Effector memory CD4-positive, alpha-beta T cell (primary cell): ENCODE data around the gene ZNF366.

Source experiments
- DNase-seq, 3 donors: peaks; one replicate each; pipeline ENCODE4 v3.0.0-alpha.2; 2020
- H3K27ac ChIP-seq: 2 replicates; pipeline ENCODE4 v1.7.0; 2013; ENCODE audit warnings: mild to moderate bottlenecking, low read length, moderate library complexity; ENCODE audit not compliant: insufficient read depth, poor library complexity, severe bottlenecking
- H3K27me3 ChIP-seq: replicated peaks from 2 replicates; pipeline ENCODE4 v1.7.0; 2013; ENCODE audit warnings: mild to moderate bottlenecking, low read length; ENCODE audit not compliant: insufficient read depth, control insufficient read depth, poor library complexity, severe bottlenecking
- H3K36me3 ChIP-seq: 2 replicates; pipeline ENCODE4 v1.7.0; 2013; ENCODE audit warnings: mild to moderate bottlenecking, low read length, moderate library complexity; ENCODE audit not compliant: control insufficient read depth, insufficient read depth
- H3K4me1 ChIP-seq: 2 replicates; pipeline ENCODE4 v1.7.0; 2013; ENCODE audit warnings: low read length, mild to moderate bottlenecking; ENCODE audit not compliant: control insufficient read depth, insufficient read depth, poor library complexity, severe bottlenecking
- H3K4me3 ChIP-seq: 2 replicates; pipeline ENCODE4 v1.7.0; 2013; ENCODE audit warnings: low read length, low read depth, mild to moderate bottlenecking; ENCODE audit not compliant: insufficient read depth, poor library complexity, severe bottlenecking
- H3K9me3 ChIP-seq: 2 replicates; pipeline ENCODE4 v1.7.0; 2013; ENCODE audit warnings: mild to moderate bottlenecking, low read length, moderate library complexity; ENCODE audit not compliant: control insufficient read depth

Gene ZNF366

DNA sequence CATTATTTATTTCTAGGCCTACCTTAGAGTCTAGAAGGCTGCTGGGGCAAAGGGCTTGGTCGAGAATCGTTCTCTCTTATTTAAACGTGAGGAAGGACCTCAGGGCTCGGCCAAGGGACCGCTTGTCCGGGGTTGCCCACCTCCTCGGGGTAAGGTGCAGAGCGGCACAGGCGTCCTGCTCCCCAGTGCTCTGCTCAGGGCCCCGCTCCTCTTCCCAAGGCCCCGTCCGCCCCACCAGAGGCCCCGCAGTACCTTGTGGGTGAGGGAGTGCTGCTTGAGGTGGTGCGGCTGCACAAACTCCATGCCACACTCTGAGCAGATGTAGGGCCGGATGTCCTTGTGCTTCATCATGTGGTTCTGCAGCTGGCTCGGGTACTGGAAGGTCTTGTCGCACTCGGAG lies 47.3 kb downstream of the ZNF366 start:
- H3K27ac ChIP-seq = no peak overlapping the region
- no peaks in the 10 kb centered on the region for H3K9me3 ChIP-seq
- no peaks in the 10 kb centered on the region for H3K4me1 ChIP-seq
- no peaks in the 10 kb centered on the region for H3K27me3 ChIP-seq
- DNase-seq = no peak
- H3K36me3 ChIP-seq = no peaks in the 10 kb centered on the region
- no peak overlapping the region for H3K4me3 ChIP-seq

- Histone ChIP-seq H3K27me3 (no peaks in the 10 kb centered on the region), H3K9me3 (no peaks in the 10 kb centered on the region), H3K36me3 (no peaks in the 10 kb centered on the region), H3K27ac (no peak overlapping the region), H3K4me3 (no peak overlapping the region), H3K4me1 (no peaks in the 10 kb centered on the region)
- no peak for DNase-seq
Observed at GRCh38 chr5:72459089-72459661, 48.0 kb downstream of the ZNF366 start.

GRCh38 chr5:72458407-72458806 lies 48.8 kb downstream of the ZNF366 start:
- Histone ChIP-seq H3K9me3 (no peaks in the 10 kb centered on the region), H3K27me3 (no peaks in the 10 kb centered on the region)
- no peak for DNase-seq

GRCh38 chr5:72457491-72457890 lies 49.7 kb downstream of the ZNF366 start:
- no peaks in the 10 kb centered on the region for H3K4me1 ChIP-seq
- H3K27me3 ChIP-seq = no peaks in the 10 kb centered on the region
- DNase-seq = no peak
- H3K36me3 ChIP-seq = no peaks in the 10 kb centered on the region
- H3K27ac ChIP-seq = no peak overlapping the region
- H3K4me3 ChIP-seq = no peak overlapping the region
- no peaks in the 10 kb centered on the region for H3K9me3 ChIP-seq

More at GRCh38 chr5:72458407-72458806, 48.8 kb downstream of the ZNF366 start:
- H3K4me3 ChIP-seq = no peak overlapping the region
- no peaks in the 10 kb centered on the region for H3K4me1 ChIP-seq
- no peak overlapping the region for H3K27ac ChIP-seq
- no peaks in the 10 kb centered on the region for H3K36me3 ChIP-seq

- no peaks in the 10 kb centered on the region for H3K36me3 ChIP-seq
- no peaks in the 10 kb centered on the region for H3K4me1 ChIP-seq
- H3K27me3 ChIP-seq = no peaks in the 10 kb centered on the region
- H3K27ac ChIP-seq = no peak overlapping the region
- H3K9me3 ChIP-seq = no peaks in the 10 kb centered on the region
- DNase-seq = no peak
- no peak overlapping the region for H3K4me3 ChIP-seq
Observed at GRCh38 chr5:72456391-72457074, 50.7 kb downstream of the ZNF366 start.

DNA sequence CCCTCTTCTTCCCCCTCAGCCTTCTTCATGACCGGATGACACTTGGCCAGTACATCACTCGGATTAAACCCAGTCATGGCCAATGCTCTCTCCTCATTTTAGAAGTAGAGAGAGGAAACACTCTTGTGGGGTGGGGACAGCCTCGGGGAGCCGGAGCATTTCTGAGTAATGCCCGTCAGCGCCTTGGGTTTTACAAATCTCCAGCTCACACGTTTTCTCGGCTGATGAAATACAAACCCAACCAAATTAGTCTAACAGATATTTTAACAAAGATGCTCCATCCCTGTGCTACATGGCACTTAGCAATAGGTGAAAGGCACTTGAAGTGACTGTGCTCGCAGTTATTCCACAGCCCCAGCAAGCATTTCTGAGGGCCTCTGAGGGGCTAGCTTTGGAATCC lies 51.7 kb downstream of the ZNF366 start:
- Histone ChIP-seq H3K27ac (no peak overlapping the region), H3K4me3 (no peak overlapping the region), H3K27me3 (no peaks in the 10 kb centered on the region), H3K36me3 (no peaks in the 10 kb centered on the region), H3K4me1 (no peaks in the 10 kb centered on the region), H3K9me3 (no peaks in the 10 kb centered on the region)
- DNase-seq = no peak

GRCh38 chr5:72454996-72455395 lies 52.2 kb downstream of the ZNF366 start:
- H3K4me3 ChIP-seq = no peak overlapping the region
- H3K27me3 ChIP-seq = no peaks in the 10 kb centered on the region
- H3K4me1 ChIP-seq = no peaks in the 10 kb centered on the region
- DNase-seq = no peak
- no peaks in the 10 kb centered on the region for H3K9me3 ChIP-seq
- no peaks in the 10 kb centered on the region for H3K36me3 ChIP-seq
- no peak overlapping the region for H3K27ac ChIP-seq

DNA sequence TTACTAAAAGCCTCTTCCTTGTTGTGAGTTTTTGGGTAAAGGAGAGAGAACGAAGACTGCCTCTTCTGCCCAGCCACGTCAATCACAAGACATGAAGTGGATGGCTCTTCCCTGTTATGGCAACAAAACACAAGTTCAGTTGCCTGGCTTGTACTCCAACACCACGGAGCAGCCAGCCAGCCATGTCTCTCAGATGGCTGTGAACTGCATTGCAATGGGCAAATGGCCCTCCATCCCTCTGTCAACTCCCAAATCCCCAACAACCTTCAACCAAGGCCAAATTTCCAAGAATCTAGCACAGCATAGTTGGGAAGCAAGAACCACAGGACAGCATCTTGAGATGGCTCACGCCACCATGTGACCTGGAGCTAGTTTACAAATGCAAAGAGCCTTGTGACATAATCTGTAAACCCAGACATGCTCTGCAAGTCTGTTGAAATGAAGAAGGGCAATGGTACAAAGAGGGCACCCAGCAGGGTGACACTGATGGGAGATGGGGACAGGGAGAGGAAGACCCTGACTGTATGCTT lies 53.9 kb downstream of the ZNF366 start:
- Histone ChIP-seq H3K27me3 (no peaks in the 10 kb centered on the region), H3K9me3 (no peaks in the 10 kb centered on the region), H3K27ac (no peak overlapping the region), H3K36me3 (no peaks in the 10 kb centered on the region), H3K4me1 (no peaks in the 10 kb centered on the region), H3K4me3 (no peak overlapping the region)
- no peak for DNase-seq

DNA sequence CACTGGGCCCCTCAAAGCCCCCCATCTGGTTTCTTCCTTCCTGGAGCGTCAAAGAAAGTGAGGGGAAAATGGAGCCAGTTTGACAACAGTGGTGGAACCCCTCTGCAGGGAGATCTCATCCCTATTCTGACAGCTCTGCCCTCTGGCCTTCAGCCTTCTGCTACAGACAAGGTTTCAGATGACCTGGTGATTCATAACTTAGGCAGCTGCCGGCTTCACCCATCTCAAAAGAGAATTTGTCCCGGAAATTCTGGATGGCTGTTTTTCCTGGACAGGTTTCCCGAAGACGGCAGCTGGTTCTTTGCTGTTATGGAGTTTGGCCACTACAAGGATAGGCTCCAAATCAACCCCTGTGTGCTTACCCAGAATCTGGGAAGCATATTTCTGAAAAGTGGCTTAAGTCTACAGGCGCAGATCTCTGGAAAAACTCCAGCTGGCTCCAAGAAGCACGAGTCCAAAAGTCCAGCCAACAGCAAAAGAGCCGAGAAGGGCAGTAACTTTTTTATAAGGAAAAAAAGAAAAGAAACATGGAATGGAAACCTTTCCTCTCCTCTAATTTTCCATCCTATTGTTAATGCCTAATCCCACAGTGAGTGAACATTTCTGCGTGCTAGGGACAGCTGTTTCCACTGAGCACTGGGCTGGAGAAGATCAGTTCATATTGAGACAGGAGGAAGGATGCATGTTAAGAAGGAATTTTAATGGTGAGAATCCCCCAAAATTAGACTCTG lies 54.5 kb downstream of the ZNF366 start:
- no peaks in the 10 kb centered on the region for H3K9me3 ChIP-seq
- H3K4me3 ChIP-seq = no peak overlapping the region
- H3K27me3 ChIP-seq = no peaks in the 10 kb centered on the region
- no peaks in the 10 kb centered on the region for H3K36me3 ChIP-seq
- no peak for DNase-seq
- no peak overlapping the region for H3K27ac ChIP-seq
- no peaks in the 10 kb centered on the region for H3K4me1 ChIP-seq
